HG03108 (cell line): ENCODE results near the gene WWC2.

Experiments
- ATAC-seq: cut with Tn5 transposase; IDR thresholded peaks from one replicate; pipeline ENCODE4 v1.9.1; 2021; ENCODE audit warnings: moderate library complexity; ENCODE audit not compliant: unreplicated experiment

The WWC2 gene

DNA sequence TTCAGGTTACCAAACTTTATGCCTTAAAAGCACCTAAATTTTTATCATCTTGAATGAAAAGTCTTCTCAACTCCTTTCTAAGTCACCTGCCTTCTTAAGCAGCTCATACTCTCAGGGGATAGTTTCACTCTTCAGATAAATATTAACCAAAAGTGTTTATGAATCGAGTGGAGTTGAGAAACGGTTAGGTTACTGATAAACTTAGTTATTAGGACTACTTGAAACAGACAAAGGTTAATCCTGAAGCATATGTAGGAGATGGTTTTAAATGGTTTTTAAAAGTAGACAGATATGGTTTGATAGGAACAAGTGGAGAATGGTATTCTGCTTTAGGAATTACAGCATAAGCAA is 188.2 kb downstream of the WWC2 start:
- peak; percentile 77 for ATAC-seq

GRCh38 chr4:183287677-183288076 is 188.6 kb downstream of the WWC2 start:
- ATAC-seq, result peak; percentile 75

DNA sequence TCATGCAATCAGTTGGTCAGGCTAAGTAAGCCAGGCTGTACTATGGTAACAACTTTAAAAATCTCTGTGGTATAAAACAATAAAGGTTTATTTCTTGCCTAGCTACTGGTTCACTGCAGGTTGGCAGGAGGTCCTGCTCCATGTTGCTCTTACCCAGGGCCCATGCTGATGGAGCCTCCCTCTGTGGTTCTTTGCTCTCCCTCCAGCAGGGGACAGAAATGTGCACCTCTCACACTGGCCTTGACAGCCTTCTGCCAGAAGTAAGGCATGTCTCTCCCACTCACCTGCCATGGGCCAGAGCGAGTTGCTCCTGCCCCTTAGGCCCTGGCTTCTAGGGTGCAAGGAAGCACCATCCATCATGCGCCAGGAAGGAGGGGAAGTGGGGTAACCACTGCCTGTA is 189.9 kb downstream of the WWC2 start:
- ATAC-seq, result no peak

- ATAC-seq, result no peak
Observed at GRCh38 chr4:183289688-183290087, 190.6 kb downstream of the WWC2 start.

DNA sequence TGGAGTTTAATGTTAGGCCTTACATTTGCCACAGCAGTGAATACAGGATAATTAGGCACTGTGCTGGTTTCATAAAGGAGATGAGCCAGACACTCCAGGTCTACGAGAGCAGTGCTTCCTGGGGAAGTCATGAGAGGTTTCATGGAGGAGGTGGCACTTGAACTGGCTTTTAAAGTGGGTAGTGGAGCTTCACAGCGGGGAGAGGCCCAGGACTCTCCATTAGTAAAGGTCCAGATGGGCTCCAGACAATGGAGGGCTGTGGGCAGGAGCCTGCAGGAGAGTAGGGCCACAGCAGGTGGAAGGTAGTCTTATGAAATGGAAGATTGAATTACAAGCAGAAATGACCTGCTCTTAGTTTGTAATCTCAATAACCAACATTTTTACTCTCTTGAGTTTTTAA is 192.0 kb downstream of the WWC2 start:
- no peak for ATAC-seq

- no peak for ATAC-seq
Observed at GRCh38 chr4:183295711-183296110, 196.7 kb downstream of the WWC2 start.

GRCh38 chr4:183297675-183298074 is 198.6 kb downstream of the WWC2 start:
- ATAC-seq, result peak; percentile 73

DNA sequence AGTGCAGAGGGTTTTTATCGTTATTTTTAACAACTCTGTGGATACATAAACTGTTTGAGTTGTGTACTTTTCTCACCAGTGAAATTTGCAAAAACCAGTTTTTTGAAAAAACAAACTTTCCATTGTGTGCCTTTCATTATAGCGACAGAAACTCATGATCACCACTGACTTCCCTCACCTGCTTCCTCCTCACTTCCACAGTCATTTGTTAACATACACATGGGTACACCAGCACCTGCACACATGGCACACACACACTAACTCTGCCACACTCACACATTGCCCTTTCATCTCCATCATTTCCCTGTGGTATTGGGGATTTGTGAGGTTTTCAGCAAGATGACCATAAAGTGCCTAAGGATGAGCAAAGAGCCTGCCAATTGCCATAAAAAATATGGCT is 200.4 kb downstream of the WWC2 start:
- no peak for ATAC-seq

DNA sequence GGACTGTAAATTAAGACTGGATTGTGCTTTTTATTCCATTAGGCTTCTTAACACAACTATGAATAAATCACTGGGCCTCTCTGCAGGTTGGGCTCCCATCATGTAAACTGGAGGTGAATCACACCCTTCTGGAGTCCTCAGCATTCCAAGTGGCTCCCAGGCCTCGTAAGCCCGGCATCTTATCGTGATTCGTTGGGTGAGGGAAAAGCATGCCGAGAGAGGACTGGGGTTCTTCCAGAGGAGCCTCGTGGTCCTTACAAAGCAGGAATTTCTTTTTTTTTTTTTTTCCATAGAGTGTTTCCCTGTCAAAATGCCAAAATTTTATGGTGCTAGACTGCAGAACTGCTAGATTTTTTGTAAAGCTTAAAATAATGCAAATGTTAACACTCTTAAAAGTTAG is 201.0 kb downstream of the WWC2 start:
- no peak for ATAC-seq

- ATAC-seq, result no peak
Observed at GRCh38 chr4:183300655-183301054, 201.6 kb downstream of the WWC2 start.

- no peak for ATAC-seq
Observed at GRCh38 chr4:183303301-183303700, 204.2 kb downstream of the WWC2 start.

DNA sequence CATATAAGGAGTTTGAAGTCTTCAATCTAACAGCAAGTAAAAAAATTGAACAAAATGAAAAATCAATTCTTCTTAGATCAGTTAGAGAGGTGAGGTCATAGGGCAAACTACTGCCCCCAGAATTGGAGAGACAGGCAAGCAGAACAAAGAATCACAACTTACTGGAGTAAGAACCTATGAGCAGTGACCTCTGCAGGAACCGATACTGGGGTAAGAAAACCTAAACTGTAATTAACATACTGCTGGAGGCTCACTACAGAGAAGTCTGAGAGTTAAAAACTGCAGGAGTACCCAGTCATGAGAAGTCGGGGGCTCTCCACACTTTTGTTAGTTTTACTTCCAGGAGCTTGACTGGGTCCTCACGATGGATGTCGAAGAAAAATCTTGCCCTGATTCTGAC is 205.0 kb downstream of the WWC2 start:
- peak; percentile 46 for ATAC-seq

- ATAC-seq, result no peak
Observed at GRCh38 chr4:183304538-183304937, 205.5 kb downstream of the WWC2 start.

- no peak for ATAC-seq
Observed at GRCh38 chr4:183306811-183307210, 207.8 kb downstream of the WWC2 start.

- no peak for ATAC-seq
Observed at GRCh38 chr4:183312841-183313240, 213.8 kb downstream of the WWC2 start.

- no peak for ATAC-seq
Observed at GRCh38 chr4:183314336-183314735, 215.3 kb downstream of the WWC2 start.

GRCh38 chr4:183314806-183315205 is 215.7 kb downstream of the WWC2 start:
- no peak for ATAC-seq

- ATAC-seq, result no peak
Observed at GRCh38 chr4:183318656-183319055, 219.6 kb downstream of the WWC2 start.

DNA sequence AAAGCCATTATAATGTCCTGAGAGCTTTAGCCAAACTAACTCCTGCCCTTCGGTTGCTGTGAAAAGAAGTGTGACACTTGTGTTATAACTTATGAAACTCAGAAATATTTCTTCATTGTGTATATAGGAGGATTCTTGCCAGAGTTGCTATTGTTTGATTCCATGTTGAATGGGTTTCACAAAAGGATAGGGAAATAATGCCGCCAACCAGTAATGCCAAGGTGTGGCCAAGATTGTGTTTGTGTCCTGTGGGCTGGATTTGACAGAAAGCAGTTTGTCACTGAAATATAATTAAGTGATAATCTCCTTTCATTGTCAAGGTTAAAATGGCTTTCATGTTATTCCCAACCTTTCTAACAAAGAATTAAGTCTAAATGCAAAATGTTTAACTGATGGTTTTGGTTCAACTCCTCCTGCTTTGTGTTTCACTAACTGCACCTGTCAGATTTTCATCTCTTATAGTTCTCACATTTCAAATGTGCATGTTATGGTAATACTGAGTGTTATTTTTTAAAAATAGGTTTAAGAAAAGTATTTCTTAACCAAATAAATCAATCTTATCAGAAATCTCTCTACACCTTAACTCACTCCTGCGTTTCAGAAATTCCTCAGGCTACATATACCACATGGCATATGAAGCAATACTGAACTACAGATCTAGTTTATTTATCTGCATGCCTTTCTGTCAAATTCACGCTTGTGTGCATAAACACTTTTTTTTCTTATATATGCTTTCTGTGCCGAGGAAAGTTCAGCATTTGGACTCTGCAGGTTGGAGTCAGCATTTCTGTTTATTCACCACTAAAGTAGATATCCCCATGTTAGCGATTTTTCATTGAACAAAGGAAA is 221.4 kb downstream of the WWC2 start, which contains the start of gene CLDN22:
Gene CLDN22, minus strand, starts transcription at position 66 of the 849 bp plus-strand sequence. Its CDS starts 58 bp downstream, at position 8.
- no peak for ATAC-seq

GRCh38 chr4:183321079-183321478 is 222.0 kb downstream of the WWC2 start:
- ATAC-seq, result peak; percentile 74

DNA sequence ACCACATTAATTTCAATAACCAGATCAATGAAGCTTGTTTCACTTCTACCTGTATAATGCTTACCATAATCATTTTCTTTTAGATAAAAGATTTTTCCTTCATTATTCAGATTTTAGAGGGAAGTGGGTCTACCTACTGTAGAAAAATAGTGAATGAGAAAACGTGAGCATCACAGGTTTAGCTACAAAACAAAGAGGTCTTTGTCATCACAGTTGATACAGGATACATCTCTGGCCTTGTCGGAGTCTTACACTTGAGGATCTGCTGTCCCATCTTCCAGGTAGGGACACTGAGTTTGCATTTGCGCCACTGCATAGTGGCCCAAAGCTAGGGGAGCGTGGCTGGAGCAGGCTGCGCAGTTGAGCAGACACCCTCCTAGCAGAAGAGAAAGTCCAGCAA is 222.5 kb downstream of the WWC2 start:
- no peak for ATAC-seq

DNA sequence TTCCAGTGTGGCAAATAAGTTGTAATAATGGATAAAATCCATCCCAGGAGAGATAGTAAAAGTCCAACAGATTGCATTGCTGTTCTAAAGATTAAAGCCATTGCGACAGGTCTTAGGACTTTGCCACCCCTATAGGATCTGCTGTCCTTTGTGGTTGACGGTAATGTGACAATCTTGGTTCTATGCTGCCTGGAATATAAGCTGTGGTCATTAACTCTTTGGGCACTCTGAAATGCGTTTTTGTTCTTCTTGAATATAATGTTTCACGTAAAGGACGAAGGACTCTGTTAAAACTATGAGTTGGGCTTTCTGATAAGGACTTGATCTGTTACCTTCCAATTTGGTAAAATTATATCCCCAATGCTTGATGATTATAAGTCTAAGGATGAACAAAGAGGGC is 223.3 kb downstream of the WWC2 start, which contains the start of gene CLDN24:
Gene CLDN24, minus strand, starts transcription at position 101 of the 400 bp plus-strand sequence. Its CDS starts 0 bp downstream, at position 101.
- no peak for ATAC-seq

- ATAC-seq, result no peak
Observed at GRCh38 chr4:183323295-183323694, 224.2 kb downstream of the WWC2 start.
